ENCODE measurements around the gene MCMBP.
"Not testable (repeated sequence)": the region's sequence is repeated elsewhere in the genome, so short reads cannot be mapped to it uniquely, and the experiment has no call there.

MCMBP gene

GRCh38 chr10:119805702-119806230 is 66.9 kb downstream of the MCMBP start:
- no peak for FAIRE-seq
- TF ChIP-seq POLR2A (IDR thresholded peaks at IDR 0.05; ENCODE audit: low read depth, low read length) = no peak
- DNase-seq (ENCODE audit: insufficient read length, low spot score) = no peak

- DNase-seq (ENCODE audit: insufficient read length, low spot score) (peak; percentile 34), FAIRE-seq (no peak)
- TF ChIP-seq POLR2A (IDR thresholded peaks at IDR 0.05; ENCODE audit: low read depth, low read length) = no peak
Measured at GRCh38 chr10:119803264-119803663, 69.4 kb downstream of the MCMBP start.

GRCh38 chr10:119801998-119802538 is 70.6 kb downstream of the MCMBP start:
- DNase-seq (ENCODE audit: insufficient read length, low spot score) = no peak
- FAIRE-seq = no peak
- no peak for TF ChIP-seq POLR2A (IDR thresholded peaks at IDR 0.05; ENCODE audit: low read depth, low read length)

GRCh38 chr10:119801176-119801575 is 71.5 kb downstream of the MCMBP start:
- no peak for TF ChIP-seq POLR2A (IDR thresholded peaks at IDR 0.05; ENCODE audit: low read depth, low read length)
- DNase-seq (ENCODE audit: insufficient read length, low spot score) (no peak), FAIRE-seq (no peak)

GRCh38 chr10:119796039-119796438 is 76.6 kb downstream of the MCMBP start:
- no peak for TF ChIP-seq POLR2A (IDR thresholded peaks at IDR 0.05; ENCODE audit: low read depth, low read length)
- no peak for FAIRE-seq

GRCh38 chr10:119795101-119795500 is 77.5 kb downstream of the MCMBP start:
- not testable (repeated sequence) for DNase-seq (ENCODE audit: insufficient read length, low spot score); FAIRE-seq

More at GRCh38 chr10:119796039-119796438, 76.6 kb downstream of the MCMBP start:
- DNase-seq (ENCODE audit: insufficient read length, low spot score) = no peak

- FAIRE-seq (no peak), DNase-seq (ENCODE audit: insufficient read length, low spot score) (no peak)
- no peak for TF ChIP-seq POLR2A (IDR thresholded peaks at IDR 0.05; ENCODE audit: low read depth, low read length)
Measured at GRCh38 chr10:119786117-119786769, 86.4 kb downstream of the MCMBP start.

GRCh38 chr10:119784340-119785067 is 88.1 kb downstream of the MCMBP start:
- no peak for TF ChIP-seq POLR2A (IDR thresholded peaks at IDR 0.05; ENCODE audit: low read depth, low read length)
- FAIRE-seq (no peak), DNase-seq (ENCODE audit: insufficient read length, low spot score) (no peak)

- DNase-seq (ENCODE audit: insufficient read length, low spot score) (no peak), FAIRE-seq (no peak)
- TF ChIP-seq POLR2A (IDR thresholded peaks at IDR 0.05; ENCODE audit: low read depth, low read length) = no peak
Measured at GRCh38 chr10:119783665-119784027, 89.0 kb downstream of the MCMBP start.

GRCh38 chr10:119782981-119783664 is 89.5 kb downstream of the MCMBP start:
- no peak for FAIRE-seq
- no peak for DNase-seq (ENCODE audit: insufficient read length, low spot score)
- TF ChIP-seq POLR2A (IDR thresholded peaks at IDR 0.05; ENCODE audit: low read depth, low read length) = no peak

- DNase-seq (ENCODE audit: insufficient read length, low spot score) = no peak
- no peak for TF ChIP-seq POLR2A (IDR thresholded peaks at IDR 0.05; ENCODE audit: low read depth, low read length)
- no peak for FAIRE-seq
Measured at GRCh38 chr10:119781498-119781897, 91.1 kb downstream of the MCMBP start.

GRCh38 chr10:119780879-119781480 is 91.7 kb downstream of the MCMBP start:
- no peak for TF ChIP-seq POLR2A (IDR thresholded peaks at IDR 0.05; ENCODE audit: low read depth, low read length)
- FAIRE-seq (no peak), DNase-seq (ENCODE audit: insufficient read length, low spot score) (no peak)

All from H54 (cell line).